ENCODE data around the gene OR5AR1. TPM values are rescaled to one million over a fixed set of nuclear protein-coding genes. Genes with fewer than 3 reads are reported as not detected.

Gene OR5AR1
- total and polyA plus RNA-seq, 2 of the 13 experiments (the other 11 are each of a cell fraction or from before 2014, with no cell fraction given): not detected

- no peak for TF ChIP-seq U2AF1 (optimal IDR thresholded peaks at IDR 0.05; ENCODE audit: low read depth, low read length)
- TF ChIP-seq POLR2AphosphoS2 (IDR thresholded peaks at IDR 0.05; ENCODE audit: low read depth, low read length): no peak
- TF ChIP-seq IRF2 (CRISPR knock-in tag; IDR thresholded peaks at IDR 0.05): no peak
- TF ChIP-seq PITX1 (CRISPR knock-in tag; IDR thresholded peaks at IDR 0.05): no peak
- no peak for TF ChIP-seq ZNF784 (CRISPR knock-in tag; IDR thresholded peaks at IDR 0.05; ENCODE audit: borderline replicate concordance)
Observed at GRCh38 chr11:56637500-56637899, 26.0 kb upstream of the OR5AR1 start (continued).

GRCh38 chr11:56642339-56642738, 21.1 kb upstream of the OR5AR1 start, which contains the start of gene OR5AP2:
OR5AP2 (minus strand) TSS chr11:56642439; CDS start chr11:56642439, 0 bp downstream.
- intact Hi-C loops (cut with micrococcal nuclease; ENCODE audit: unreplicated experiment): no loop called here
- no peak within 1 kb of the TSS for H2AFZ ChIP-seq (ENCODE audit: low read length)
- no peak for TF ChIP-seq KLF9 (CRISPR knock-in tag; IDR thresholded peaks at IDR 0.05; ENCODE audit: low read depth)
- no peak for TF ChIP-seq ZNF10 (CRISPR knock-in tag; IDR thresholded peaks at IDR 0.05; ENCODE audit: borderline replicate concordance, low read depth)
- no peak for TF ChIP-seq POLR2AphosphoS2 (IDR thresholded peaks at IDR 0.05; ENCODE audit: low read depth, low read length)
- no peak for TF ChIP-seq TAF15 (IDR thresholded peaks at IDR 0.05; ENCODE audit: low read depth, low read length, poor library complexity, severe bottlenecking)
- TF ChIP-seq JARID2 (CRISPR knock-in tag; IDR thresholded peaks at IDR 0.05; ENCODE audit: insufficient replicate concordance): no peak
- no peak for TF ChIP-seq NFE2L2 (IDR thresholded peaks at IDR 0.05; ENCODE audit: low read length)
- no peak within 1 kb of the TSS for H3K9ac ChIP-seq (ENCODE audit: insufficient read depth, low read depth, low read length)
- H4K20me1 ChIP-seq (ENCODE audit: insufficient read depth, low read length): no peaks in the 10 kb centered on the region
- ChIA-PET POLR2A (no interaction called here), CTCF (ENCODE audit: low intra/inter-chr PET ratio, low total read pairs) (no interaction called here)
- H3K4me1 ChIP-seq (ENCODE audit: insufficient read depth, low read length): no peaks in the 10 kb centered on the region
- no peaks in the 10 kb centered on the region; the same call in 1 of the 2 replicates for H3K9me3 ChIP-seq (ENCODE audit: low read length)
- H3K79me2 ChIP-seq (ENCODE audit: insufficient read depth, low read length): no peaks in the 10 kb centered on the region
- FAIRE-seq (no peak), ATAC-seq (no peak), DNase-seq (ENCODE audit: low spot score) (no peak)
- no peaks in the 10 kb centered on the region for H3K27me3 ChIP-seq (ENCODE audit: control insufficient read depth in 1 of 2, insufficient read depth in 2 of 2, low read length in 2 of 2)
- no peak within 1 kb of the TSS for H3K4me3 ChIP-seq (replicated peaks in 1 of 3; ENCODE audit: insufficient read depth in 1 of 3, low read depth in 2 of 3, low read length in 3 of 3)
- BruUV-seq (replicated peaks): no TSS peak
- H3K27ac ChIP-seq (ENCODE audit: extremely low read length, insufficient read depth, low read length): no peak within 1 kb of the TSS
- H3K4me2 ChIP-seq (ENCODE audit: low read depth, low read length): no peak within 1 kb of the TSS
- WGBS (ENCODE audit: low lambda C conversion rate): 12% methylated on average over 2 of the region's 2 CpGs
- in situ Hi-C loops (cut with HindIII; ENCODE audit: extremely low pct_ligation_motif_present, low pct_unique_long_range_greater_than_20kb): no loop called here
- no peaks in the 10 kb centered on the region for H3K36me3 ChIP-seq (replicated peaks in 1 of 2; ENCODE audit: control insufficient read depth in 1 of 2, insufficient read depth in 2 of 2, low read length in 2 of 2)
